ENCODE measurements around the gene LRRTM4. TPM values are rescaled to one million over a fixed set of nuclear protein-coding genes. Genes with fewer than 3 reads are reported as not detected.

Gene LRRTM4
- total RNA-seq, 1 experiment from 2014 or later: 0.23 TPM

- in situ Hi-C loops (cut with HindIII; ENCODE audit: low pct_unique_long_range_greater_than_20kb, low sequenced_read_pairs) (no loop called here), intact Hi-C loops (cut with micrococcal nuclease; ENCODE audit: unreplicated experiment) (no loop called here)
- Histone ChIP-seq H3K4me3 (ENCODE audit: low read depth in 2 of 2, low read length in 2 of 2) (no peak overlapping the region), H3K27ac (ENCODE audit: low read length) (no peak overlapping the region), H3K4me1 (ENCODE audit: control insufficient read depth, insufficient read depth, low read length) (no peaks in the 10 kb centered on the region), H3K9me3 (ENCODE audit: control insufficient read depth, insufficient read depth, low read depth, low read length) (no peaks in the 10 kb centered on the region), H3K36me3 (ENCODE audit: control insufficient read depth, insufficient read depth, low read length) (no peaks in the 10 kb centered on the region), H3K27me3 (ENCODE audit: control insufficient read depth, insufficient read depth, low read length) (no peaks in the 10 kb centered on the region)
- BruUV-seq (replicated peaks): no TSS peak
- ChIA-PET CTCF (no interaction called here), POLR2A (interaction anchor here (0.6 kb wide), 1 partner anchor 38 kb away, joined by 3 read pairs; no protein-coding TSS in a partner anchor)
- DNase-seq (ENCODE audit: low read depth, low spot score) (no peak), ATAC-seq (no peak)
- TF ChIP-seq REST (IDR thresholded peaks at IDR 0.05; ENCODE audit: insufficient read depth in 1 of 2, low read depth in 2 of 2, low read length in 1 of 2) (no peak), SIN3A (IDR thresholded peaks at IDR 0.05; ENCODE audit: borderline replicate concordance, insufficient read depth, low read depth, low read length) (no peak)
Measured at GRCh38 chr2:76730021-76730420, 792.2 kb downstream of the LRRTM4 start.

- intact Hi-C loops (cut with micrococcal nuclease; ENCODE audit: unreplicated experiment) (no loop called here), in situ Hi-C loops (cut with HindIII; ENCODE audit: low pct_unique_long_range_greater_than_20kb, low sequenced_read_pairs) (no loop called here)
- H3K4me1 ChIP-seq (ENCODE audit: control insufficient read depth, insufficient read depth, low read length): no peaks in the 10 kb centered on the region
- DNase-seq (ENCODE audit: low read depth, low spot score): no peak
- no TSS peak for BruUV-seq (replicated peaks)
- no peak overlapping the region for H3K4me3 ChIP-seq (ENCODE audit: low read depth in 2 of 2, low read length in 2 of 2)
- no peak for ATAC-seq
- H3K27me3 ChIP-seq (ENCODE audit: control insufficient read depth, insufficient read depth, low read length): no peaks in the 10 kb centered on the region
- no peaks in the 10 kb centered on the region for H3K9me3 ChIP-seq (ENCODE audit: control insufficient read depth, insufficient read depth, low read depth, low read length)
- POLR2A ChIA-PET: no interaction called here
- CTCF ChIA-PET: no interaction called here
- H3K36me3 ChIP-seq (ENCODE audit: control insufficient read depth, insufficient read depth, low read length): no peaks in the 10 kb centered on the region
- TF ChIP-seq TCF7L2 (IDR thresholded peaks at IDR 0.05; ENCODE audit: low read depth, low read length) (no peak), POLR2AphosphoS5 (IDR thresholded peaks at IDR 0.05; ENCODE audit: low read depth, low read length) (no peak), SIN3A (IDR thresholded peaks at IDR 0.05; ENCODE audit: borderline replicate concordance, insufficient read depth, low read depth, low read length) (no peak), REST (IDR thresholded peaks at IDR 0.05; ENCODE audit: insufficient read depth in 1 of 2, low read depth in 2 of 2, low read length in 1 of 2) (no peak), CTCF (IDR thresholded peaks at IDR 0.05) (no peak)
- no peak overlapping the region for H3K27ac ChIP-seq (ENCODE audit: low read length)
Measured at GRCh38 chr2:76721226-76721625, 801.0 kb downstream of the LRRTM4 start.
